Keratinocyte (primary cell): Measurements from ENCODE around the gene TMEM247.

Experiments used
- EZH2 ChIP-seq: IDR thresholded peaks from one replicate; pipeline ENCODE4 v1.6.1; 2012; ENCODE audit warnings: inconsistent platforms, mild to moderate bottlenecking, low read length, moderate library complexity
- TF ChIP-seq, protein P1 (sequence below), 3 experiments: IDR thresholded peaks in 1 of 3; conservative IDR thresholded peaks in 1 of 3; optimal IDR thresholded peaks in 1 of 3; 2 replicates in 2 of 3; 3 replicates in 1 of 3; pipeline versions ENCODE3 to v1.5.1; 2011; ENCODE audit warnings: low read length in 3 of 3, mild to moderate bottlenecking in 3 of 3, moderate library complexity in 2 of 3, control low read depth in 1 of 3, inconsistent platforms in 1 of 3; ENCODE audit not compliant: insufficient read depth in 2 of 3; ENCODE audit errors: extremely low read depth in 1 of 3

DNA sequence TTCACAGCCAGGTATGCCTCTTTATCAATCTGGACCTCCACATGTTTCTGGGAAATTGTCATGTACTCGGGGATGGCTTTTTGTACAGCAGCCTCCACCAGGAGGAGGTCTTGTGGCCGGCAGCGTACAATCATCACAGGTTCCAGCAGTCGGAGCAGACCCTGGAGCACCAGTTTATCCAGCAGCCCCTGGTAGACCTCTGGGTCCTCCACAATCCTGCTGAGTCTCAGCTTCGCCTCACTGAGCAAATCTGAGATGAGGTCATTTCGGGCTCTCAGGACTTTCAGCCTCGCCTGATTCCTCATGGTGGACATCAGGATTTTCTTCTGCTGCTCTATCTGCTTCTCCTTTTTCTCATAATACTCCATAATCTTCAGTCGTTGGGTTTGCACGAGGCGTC is 32.8 kb downstream of the TMEM247 start:
- no peak for TF ChIP-seq EZH2
- TF ChIP-seq, protein P1, sequence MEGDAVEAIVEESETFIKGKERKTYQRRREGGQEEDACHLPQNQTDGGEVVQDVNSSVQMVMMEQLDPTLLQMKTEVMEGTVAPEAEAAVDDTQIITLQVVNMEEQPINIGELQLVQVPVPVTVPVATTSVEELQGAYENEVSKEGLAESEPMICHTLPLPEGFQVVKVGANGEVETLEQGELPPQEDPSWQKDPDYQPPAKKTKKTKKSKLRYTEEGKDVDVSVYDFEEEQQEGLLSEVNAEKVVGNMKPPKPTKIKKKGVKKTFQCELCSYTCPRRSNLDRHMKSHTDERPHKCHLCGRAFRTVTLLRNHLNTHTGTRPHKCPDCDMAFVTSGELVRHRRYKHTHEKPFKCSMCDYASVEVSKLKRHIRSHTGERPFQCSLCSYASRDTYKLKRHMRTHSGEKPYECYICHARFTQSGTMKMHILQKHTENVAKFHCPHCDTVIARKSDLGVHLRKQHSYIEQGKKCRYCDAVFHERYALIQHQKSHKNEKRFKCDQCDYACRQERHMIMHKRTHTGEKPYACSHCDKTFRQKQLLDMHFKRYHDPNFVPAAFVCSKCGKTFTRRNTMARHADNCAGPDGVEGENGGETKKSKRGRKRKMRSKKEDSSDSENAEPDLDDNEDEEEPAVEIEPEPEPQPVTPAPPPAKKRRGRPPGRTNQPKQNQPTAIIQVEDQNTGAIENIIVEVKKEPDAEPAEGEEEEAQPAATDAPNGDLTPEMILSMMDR (optimal IDR thresholded peaks at IDR 0.05 in 1 of 3, IDR thresholded peaks at IDR 0.05 in 1 of 3, conservative IDR thresholded peaks at IDR 0.05 in 1 of 3; ENCODE audit: extremely low read depth in 1 of 3, insufficient read depth in 2 of 3, low read length in 3 of 3) = no peak
